Stimulated activated CD4-positive, alpha-beta T cell treated with anti-CD3 and anti-CD28 coated beads, Interleukin-4, amount 100 ng/mL, for 48 hours (primary cell): ENCODE results near the gene OTP.

Source experiments
- DNase-seq, 2 donors: peaks; one replicate each; pipeline ENCODE4 v3.0.0-alpha.2; 2020; ENCODE audit warnings: low read depth in 2 of 2

Gene OTP

DNA sequence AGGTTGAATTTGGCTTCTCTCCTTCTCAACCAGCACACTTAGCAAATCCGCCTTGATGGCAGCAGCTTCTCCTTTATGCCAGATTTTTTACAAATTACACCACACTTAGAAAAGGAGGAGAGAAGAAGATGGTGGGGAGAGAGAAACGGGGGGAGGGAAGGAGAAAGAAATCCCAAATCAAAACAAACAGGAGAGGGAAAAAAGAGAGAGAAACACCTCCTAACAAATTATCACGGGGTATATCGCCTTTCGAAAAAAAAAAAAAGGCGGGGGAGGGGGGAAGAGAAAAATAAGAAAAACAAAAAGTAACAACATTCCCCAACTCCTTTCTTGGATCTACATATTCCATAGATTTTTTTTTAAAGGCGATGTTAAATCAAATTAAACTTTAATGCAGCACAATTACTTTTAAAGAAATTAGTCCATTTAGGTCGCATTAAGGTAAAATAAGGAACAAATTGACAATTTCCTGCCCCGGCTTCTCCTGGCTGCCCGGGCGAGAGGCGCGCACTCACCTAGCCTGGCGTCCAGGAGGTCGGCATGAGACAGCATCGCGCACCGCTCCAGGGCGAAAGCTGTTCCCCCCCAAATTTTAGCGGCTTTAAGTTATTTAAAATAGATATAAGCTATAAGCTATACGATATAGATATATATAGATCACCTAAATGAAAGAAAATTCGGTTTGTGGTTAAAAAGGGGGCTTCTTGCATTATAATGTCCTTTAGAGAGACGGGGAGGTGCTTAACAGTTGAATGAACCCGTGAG lies at the start of gene OTP:
Gene OTP, minus strand, starts transcription at position 716 of the 765 bp plus-strand sequence. Its CDS starts 164 bp downstream, at position 552.
- no peak for DNase-seq

DNA sequence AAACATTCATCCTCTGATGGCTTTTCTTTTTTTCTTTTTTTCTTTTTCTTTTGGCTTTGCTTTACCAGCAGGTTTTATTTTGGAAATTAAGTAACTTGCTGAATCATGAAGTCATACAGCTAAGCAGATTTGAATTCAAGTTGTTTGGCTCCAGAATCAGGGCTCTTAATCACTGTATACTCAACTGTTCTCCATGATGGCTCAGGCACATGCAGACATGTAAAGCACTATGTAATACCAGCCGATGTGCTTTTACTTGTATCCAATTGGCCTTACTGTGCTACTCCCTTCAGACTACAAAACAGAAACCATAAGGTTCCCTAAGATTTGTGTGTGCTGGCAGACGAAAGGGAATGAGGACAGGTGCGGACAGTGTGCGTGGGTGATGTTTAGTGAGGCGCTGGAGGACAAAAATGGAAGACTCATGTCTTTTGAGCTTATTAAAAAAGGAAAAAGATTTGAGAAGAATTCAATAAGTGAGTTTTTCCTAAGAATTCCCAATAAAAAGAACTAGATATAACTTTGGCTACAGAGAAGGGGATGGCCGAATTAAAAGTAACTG lies 44.7 kb upstream of the OTP start:
- no peak for DNase-seq

DNA sequence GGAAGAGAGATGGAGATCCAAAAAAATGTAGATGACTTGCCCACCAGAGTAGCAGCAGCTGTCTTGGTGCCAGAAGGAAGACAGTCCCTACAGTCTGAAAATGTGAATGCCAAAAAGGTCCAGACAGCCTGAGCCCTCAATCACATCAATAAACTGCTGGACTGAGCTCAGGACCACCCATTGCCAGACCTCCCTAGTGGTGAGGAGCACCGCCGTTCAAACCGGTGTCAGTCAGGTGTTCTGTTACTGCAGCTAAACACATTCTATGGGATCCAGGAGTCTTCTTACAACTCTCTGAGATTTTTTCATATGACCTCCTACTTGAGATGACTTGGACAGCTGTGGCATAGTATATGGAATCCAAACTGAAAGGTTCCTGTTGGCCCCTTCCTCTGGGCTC lies 32.0 kb upstream of the OTP start:
- DNase-seq = no peak

DNA sequence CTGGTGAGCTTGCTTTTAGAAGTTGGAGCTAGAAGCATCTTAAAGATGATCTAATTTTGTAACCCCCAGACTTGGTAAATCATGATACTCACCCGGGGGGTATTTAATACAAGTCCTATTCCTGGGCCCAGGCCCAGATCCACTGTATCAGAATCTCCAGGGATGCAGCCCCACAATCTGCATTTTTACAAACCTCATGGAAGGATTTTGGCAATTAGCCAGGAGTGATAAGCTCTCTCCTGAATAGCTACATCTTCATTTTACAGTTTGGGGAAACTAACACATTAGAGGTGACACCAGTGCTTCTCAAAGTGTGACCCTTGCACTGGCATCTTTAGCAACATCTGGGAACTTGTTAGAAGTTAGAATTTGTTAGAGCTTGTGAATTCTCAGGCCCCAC lies 31.2 kb upstream of the OTP start:
- no peak for DNase-seq

DNA sequence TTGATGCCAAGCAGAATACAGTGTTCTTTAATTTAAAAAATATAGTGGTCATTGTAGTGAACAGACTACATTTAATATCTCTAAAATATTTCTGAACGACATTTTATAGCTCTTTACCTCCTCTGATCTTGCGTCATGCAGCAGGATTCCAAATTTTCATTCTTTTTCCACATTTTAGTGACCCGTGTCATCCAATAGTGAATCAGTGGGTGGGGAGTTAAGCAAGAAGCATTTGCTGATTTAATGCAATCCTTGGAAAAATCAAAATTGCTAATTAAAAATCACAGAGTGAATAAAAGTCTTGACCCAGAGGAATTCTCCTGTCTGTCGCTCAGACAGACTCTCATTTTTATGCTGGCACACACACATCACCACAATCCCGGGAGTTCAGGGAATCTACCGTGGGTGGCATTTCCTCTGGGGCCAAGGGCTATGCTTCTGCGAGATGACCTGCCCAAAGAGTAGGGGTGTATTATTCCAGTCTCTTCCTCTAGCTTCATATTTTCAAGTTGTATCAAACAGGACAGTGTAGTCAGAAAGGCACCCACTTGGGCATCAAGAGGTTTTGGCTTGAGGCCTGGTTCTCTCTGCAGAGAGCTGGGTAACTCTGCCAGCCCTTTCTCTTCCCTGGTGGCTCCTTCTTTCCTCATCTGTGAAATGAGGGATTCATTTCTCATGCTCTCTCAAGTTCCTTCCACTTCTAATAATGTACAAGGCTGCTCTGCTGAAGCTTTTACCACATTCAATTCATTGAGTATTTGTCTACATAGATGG lies 24.8 kb upstream of the OTP start:
- DNase-seq = no peak

DNA sequence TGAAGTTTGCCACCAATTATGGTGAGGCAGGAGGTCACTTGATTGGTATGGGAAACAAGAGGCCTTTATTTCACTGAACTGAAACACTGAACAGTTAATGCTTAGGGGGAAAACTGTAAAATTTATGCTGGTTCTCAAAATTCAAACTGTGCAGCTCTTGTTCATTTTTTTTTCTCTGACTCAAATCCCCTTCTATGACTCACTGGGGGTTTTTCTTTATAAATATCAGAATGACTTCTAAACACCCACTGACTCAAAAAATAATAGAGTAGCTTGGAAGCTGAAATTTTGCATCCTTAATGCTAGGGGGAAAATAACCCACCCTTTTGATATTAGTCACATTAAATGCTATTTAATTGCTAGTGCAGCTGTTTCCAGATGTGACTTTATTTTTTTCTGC lies 24.1 kb upstream of the OTP start:
- no peak for DNase-seq

DNA sequence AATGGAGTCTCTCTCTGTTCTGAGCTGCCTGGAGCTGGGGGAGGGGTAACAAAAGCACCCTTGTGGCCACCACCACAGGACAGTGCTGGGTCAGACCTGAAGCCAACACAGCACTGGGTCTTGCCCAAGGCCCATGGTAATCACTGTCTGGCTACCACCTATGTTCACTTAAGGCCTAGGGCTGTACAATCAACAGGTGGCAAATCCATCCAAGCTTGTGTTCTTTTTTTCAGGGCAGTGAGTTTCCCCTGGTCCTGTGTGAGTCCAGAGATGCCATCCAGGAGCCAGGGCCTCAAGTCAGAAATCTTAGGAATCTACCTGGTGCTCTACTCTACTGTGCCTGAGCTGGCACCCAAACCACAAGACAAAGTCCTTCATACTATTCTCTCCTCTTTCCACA lies 20.1 kb upstream of the OTP start:
- DNase-seq = no peak

DNA sequence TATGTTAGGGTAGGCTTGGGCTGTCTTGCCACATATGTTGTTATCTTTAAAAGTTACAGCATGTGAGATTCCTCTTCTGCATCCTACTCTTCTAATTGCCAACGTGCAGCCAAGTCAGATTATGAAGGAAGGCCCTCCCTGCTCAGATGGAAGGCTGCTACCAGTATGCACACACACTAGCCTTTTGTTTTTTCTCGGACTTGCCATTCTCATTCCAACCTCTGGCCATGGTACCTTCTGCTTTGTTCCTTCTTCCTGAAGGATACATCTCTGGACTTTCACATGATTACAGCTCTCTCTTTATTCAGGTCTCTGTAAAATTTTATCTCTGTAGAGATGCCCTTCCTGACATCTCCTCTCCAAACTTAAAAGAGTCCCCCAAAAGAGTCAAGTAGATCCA lies 12.8 kb upstream of the OTP start:
- DNase-seq = no peak

DNA sequence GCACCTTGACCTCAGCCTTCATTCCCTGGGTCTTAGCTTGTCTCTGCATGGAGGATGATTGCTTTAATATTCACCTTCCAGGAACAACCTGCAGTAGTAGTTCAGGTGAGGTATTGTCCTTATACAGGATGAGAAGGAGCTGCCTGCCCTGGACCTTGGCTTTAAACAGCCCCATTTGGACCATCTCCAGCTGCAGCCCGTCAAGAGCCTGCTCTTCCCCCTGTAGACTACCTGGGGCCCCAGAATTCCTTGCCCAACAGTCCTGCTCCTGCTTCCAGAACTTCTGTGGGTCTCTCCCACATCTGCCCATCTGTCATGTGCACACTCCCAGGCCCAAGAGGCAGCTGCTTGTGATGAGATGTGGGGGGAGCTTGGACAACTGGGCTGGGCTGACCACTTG lies 12.2 kb upstream of the OTP start:
- no peak for DNase-seq

DNA sequence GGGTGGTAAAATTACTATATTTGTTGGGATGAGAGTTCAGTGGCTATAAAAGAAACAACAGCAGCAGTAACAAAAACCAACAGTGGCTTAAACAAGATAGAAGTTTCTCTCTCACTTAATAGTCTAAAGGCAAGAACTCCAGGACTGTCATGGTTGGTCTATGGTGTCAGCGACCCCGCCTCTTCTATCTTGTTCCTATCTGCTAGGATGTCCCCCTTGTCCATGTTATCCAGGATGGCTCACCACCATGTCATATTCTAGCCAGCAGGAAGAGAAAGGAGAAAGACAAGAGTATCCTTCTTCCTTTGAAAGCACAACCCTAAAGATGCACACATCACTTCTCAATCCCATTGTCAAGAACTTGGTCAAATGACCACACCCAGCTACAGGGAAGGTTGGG lies 11.3 kb upstream of the OTP start:
- no peak for DNase-seq

DNA sequence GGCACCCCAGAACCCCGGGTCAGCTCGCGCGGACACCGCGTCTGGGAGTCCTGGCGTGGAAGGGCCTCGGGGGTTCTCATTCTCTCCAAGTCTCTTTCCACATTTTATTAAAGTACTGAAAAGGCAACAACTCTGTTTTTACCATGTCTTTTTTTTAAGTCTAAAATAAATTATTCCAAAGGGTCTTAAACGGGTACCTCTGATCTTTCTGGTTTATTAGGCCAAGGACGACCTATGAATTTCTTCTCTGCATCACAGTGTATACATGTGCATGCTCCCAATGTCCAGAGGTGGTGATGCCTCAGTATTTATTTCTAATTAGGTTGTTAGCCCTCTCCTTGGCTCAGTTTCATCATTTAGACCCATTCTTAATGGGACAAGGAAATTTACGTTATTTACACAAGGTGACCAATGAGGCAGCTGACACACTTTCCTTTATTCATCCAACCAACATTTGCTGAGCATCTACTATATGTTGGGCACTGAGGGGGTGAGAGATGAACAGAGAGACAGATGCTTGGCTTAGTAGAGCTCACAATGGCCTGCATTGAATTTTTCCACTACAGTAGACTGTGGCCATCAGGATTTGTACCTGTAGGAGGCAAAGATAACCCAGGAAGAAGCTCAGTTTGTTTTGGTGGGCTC lies 7.6 kb upstream of the OTP start:
- DNase-seq = no peak

DNA sequence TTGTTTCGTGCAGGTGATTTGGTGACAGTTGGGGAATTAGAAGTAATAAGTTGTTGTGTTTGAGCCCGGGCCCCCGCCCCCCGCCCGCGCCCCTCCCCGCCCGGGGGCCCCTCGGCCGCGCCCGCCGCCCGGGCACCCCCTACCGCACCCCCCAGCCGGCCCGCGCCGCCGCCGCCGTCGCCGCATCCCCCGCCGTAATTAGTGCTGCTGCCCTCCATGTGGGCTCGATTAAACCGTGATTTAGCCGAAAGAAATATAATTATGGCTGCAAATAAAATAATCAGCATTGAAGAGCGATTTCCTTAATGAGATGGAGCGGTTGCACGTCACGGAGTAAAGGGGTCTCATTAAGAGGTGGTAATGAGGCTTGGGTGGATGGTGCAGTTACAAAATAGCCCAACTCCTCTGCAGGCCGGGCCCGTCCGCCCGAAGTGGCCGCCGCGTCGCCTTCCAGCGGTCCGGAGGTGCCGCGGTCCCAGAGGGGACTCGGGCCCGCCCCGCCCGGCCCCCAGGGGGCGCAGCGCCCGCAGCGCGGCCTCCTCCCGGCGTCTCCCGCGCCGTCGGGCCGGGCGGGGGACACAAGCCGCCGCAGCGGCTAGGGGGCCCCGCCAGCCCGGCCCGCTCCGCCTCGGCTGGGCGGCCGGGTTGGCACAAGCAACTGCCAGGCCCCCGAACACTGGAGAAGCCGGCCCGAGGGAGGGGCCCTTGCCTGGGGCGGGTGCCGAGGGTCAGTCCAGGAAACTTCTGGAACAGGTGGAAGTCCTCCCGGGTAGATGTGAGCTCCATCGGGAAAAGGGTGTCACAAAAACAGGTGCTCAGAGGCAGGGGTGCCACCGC lies 6.9 kb upstream of the OTP start:
- peak in 1 of 2 donors; percentile 46 for DNase-seq

DNA sequence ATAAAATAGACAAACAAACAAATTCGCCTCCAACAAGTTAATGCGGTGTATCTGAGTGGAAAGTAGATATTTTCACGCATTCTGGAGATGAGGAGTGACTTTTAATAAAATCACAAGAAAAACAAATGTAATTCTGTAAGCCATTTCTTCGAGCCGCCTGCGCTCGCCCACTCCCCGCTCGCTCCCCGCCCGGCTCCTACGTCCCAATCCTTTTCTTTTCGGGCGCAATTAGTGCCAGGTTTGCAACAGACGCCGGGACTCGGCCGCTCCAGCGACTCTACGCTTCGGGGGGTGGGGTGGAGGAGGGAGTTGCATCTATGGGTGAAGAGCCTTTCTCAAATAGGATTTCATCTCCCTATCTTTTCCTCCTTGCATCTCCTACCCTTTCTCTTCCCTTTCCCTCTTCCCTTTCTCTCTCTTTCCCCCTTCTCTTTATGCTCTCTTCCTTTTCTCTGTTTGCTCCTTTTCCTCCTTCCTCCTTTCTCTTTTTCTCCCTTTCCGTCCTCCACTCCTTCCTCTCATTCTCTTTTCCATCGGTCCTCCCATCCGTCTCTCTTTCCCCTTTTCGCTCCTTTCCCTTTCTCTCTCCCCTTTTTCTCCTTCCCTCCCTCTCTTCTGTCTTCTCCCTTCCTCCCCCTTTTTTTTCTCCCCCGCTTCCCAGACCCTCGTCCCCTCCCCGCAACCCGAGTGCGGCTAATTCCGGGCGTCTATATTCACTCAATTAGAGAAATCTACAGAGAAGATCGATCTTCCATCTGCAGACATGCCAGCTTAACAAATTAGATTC lies 6.1 kb upstream of the OTP start:
- no peak for DNase-seq

DNA sequence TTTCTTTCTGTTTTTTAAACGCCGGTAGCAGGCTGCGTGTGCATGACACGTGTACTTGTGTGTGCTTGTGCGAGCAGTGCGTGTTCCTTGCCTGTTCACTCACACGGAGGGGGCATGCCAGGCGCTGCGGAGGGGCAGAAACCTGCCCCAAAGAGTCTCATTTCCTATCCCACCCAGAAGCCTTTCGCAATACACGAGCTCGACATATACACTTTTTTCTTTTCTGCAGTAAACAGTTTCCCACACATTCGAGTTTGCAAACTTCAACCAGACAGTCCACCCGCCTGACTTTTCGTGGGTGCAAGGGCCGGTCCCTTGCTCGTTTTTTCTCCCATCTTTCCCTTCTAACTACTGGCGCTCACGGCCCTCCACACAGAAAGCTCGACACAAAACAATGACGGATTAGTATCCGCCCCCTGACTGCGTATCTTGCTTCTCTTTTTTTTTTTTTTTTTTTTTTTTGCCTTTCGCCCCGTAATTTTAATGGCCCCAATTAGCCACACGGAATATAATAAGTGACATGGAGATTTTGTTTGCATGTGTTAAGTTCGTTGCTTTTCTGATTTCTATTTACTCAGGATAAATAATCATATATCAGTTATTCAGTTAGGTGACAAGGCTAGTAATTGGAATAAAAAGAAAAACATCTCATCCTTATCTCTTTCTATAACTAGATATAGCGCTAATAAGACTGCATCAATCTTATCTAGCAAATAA lies 5.3 kb upstream of the OTP start:
- DNase-seq = no peak

DNA sequence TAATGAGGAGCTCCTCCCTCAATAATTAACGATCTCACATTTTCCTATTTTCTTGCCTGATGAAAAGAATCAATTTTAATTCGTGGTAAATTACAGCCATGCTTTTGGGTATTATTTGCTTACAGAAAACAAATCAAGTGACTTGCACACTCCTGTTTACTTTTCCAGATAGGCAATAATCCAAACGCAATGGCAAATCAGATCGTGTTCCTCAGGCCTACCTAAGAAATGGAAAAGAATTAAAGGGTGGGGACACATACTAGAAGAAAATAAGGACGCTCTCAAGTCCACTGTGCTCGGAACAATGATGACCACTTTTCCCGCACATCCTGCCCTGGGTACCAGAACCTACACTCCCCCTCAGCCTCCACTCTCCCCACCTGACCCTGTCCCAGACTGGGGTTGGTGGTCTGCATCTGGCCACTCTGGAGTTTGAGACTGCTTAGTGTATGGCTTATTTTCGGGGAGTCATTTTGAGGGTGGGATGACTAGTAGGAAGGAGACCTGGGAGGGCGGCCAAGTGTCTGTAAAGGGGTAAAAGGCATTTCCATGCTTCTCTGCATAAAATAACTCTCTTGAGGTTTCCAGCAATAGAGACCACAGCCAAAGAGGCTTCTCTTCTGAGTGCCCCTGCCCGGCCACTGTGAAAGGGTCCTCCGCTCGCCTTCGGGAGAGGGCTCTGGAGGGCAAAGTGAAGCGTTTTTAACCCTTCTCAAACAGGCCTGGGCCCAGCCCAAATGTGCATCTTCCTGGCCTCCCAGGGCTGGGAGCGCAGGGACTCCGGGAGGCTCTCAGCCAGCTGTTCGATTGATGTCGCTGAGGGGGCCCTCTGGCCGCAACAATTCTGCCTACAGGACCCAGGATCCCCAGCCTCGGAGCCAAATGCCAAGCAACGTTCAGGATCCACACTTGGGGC lies 4.5 kb upstream of the OTP start:
- no peak for DNase-seq

DNA sequence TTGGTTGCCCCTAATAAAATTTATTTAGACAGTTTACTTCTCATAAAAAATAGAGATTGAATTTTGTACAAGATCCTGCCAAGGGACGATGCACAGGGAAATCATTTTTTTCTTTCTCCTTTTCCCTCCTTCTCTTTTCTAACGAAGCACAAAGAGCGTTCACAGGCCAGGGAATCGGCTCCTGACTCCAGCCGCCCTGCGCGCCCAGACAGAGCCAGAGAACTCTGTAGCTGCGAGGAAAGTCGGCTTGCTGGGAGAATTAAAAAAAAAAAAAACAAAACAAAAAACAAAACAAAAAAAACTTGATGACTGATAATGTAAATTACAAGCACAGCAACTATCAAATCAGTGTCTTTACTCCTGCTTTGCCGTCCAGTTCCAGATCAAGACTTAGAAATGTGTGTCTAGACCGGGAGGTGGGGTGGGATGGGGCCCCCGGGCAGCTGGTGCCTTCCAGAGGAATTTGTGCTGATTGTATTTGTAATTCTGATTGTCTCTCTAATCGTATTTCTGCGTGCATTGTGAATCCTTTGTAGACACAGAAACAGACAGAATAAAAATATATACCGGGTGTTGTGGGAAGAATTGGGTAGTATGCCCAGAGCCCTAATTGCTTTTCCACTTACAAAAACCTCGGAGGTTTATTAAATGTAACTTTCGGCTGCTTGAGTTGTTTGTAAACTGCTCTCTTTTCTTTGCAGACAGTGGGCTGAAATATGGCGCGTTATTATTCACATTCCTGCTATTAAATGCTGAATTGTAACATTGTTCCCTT lies 3.6 kb upstream of the OTP start:
- DNase-seq = no peak

DNA sequence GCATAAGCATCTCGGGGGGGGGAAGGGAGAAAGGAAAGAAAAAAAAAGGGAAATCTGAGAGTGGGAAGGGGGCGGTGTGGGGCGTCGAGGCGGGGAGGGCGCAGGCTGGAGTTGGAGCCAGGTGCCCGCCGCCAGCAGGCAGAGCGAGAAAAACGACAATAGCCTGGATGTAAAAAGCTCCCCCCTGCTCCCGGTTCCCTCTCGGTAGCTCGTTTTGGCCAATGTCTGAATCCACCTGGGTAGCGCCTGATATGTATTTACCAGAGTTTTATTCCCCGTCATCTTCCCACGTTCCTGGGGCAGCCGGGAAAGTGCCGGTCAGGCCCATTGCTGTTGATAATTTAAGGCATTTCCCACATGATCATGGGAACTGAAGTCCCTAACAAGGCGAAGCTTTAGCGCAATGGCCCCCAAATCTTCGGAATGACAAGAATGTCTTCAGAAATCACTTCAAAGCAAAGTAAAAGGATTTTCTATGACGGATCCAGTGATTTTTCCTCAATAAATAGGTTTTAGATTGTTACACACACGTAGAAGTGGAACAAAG lies 3.0 kb upstream of the OTP start:
- no peak for DNase-seq
